ENCODE measurements around the gene PARK7. TPM values are rescaled to one million over a fixed set of nuclear protein-coding genes. Genes with fewer than 3 reads are reported as not detected.

The PARK7 gene
- total RNA-seq, 1 donor from 2014 or later: 303 TPM

GRCh38 chr1:7942214-7942921 is 19.1 kb upstream of the PARK7 start:
- intact Hi-C loops (cut with micrococcal nuclease): no loop called here

GRCh38 chr1:7943251-7943650 is 18.3 kb upstream of the PARK7 start:
- intact Hi-C loops (cut with micrococcal nuclease): no loop called here

GRCh38 chr1:7948960-7949359 is 12.6 kb upstream of the PARK7 start:
- intact Hi-C loops (cut with micrococcal nuclease): no loop called here

- intact Hi-C loops (cut with micrococcal nuclease): loop anchor here (5.0 to 10.0 kb wide), 3 partner anchors 50 to 1168 kb away; partner anchors contain the start of genes CAMTA1 and PER3
Observed at GRCh38 chr1:7952791-7953190, 8.7 kb upstream of the PARK7 start.

GRCh38 chr1:7953850-7954609 is 7.5 kb upstream of the PARK7 start:
- intact Hi-C loops (cut with micrococcal nuclease): loop anchor here (5.0 to 10.0 kb wide), 3 partner anchors 52 to 1169 kb away; partner anchors contain the start of genes CAMTA1 and PER3

- intact Hi-C loops (cut with micrococcal nuclease): loop anchor here (5.0 to 10.0 kb wide), 3 partner anchors 52 to 1170 kb away; partner anchors contain the start of genes CAMTA1 and PER3
Observed at GRCh38 chr1:7954683-7955082, 6.8 kb upstream of the PARK7 start.

GRCh38 chr1:7956218-7957032 is 5.1 kb upstream of the PARK7 start:
- intact Hi-C loops (cut with micrococcal nuclease): loop anchor here (10.0 kb wide), 1 partner anchor 1172 kb away; the partner anchor contains the start of gene CAMTA1

GRCh38 chr1:7960165-7960564 is 1.3 kb upstream of the PARK7 start:
- intact Hi-C loops (cut with micrococcal nuclease): loop anchor here (2.0 to 5.0 kb wide), 3 partner anchors 29 to 742 kb away; no protein-coding TSS in a partner anchor

- intact Hi-C loops (cut with micrococcal nuclease): loop anchor here (2.0 to 5.0 kb wide), 3 partner anchors 30 to 741 kb away; no protein-coding TSS in a partner anchor
Observed at GRCh38 chr1:7960867-7961215, 670 bp upstream of the PARK7 start.

GRCh38 chr1:7962014-7962335 is 464 bp downstream of the PARK7 start:
- intact Hi-C loops (cut with micrococcal nuclease): loop anchor here (5.0 kb wide), 1 partner anchor 740 kb away; no protein-coding TSS in a partner anchor

- intact Hi-C loops (cut with micrococcal nuclease): loop anchor here (5.0 kb wide), 1 partner anchor 739 kb away; no protein-coding TSS in a partner anchor
Observed at GRCh38 chr1:7962636-7963377, 1.3 kb downstream of the PARK7 start.

- intact Hi-C loops (cut with micrococcal nuclease): loop anchor here (5.0 kb wide), 1 partner anchor 739 kb away; no protein-coding TSS in a partner anchor
Observed at GRCh38 chr1:7963378-7963730, 1.8 kb downstream of the PARK7 start.

- intact Hi-C loops (cut with micrococcal nuclease): loop anchor here (5.0 kb wide), 1 partner anchor 738 kb away; no protein-coding TSS in a partner anchor
Observed at GRCh38 chr1:7963841-7964240, 2.3 kb downstream of the PARK7 start.

- intact Hi-C loops (cut with micrococcal nuclease): loop anchor here (5.0 kb wide), 1 partner anchor 738 kb away; no protein-coding TSS in a partner anchor
Observed at GRCh38 chr1:7964476-7964875, 3.0 kb downstream of the PARK7 start.

GRCh38 chr1:7967196-7967595 is 5.7 kb downstream of the PARK7 start:
- intact Hi-C loops (cut with micrococcal nuclease): no loop called here

- intact Hi-C loops (cut with micrococcal nuclease): no loop called here
Observed at GRCh38 chr1:7967651-7968050, 6.1 kb downstream of the PARK7 start.

- intact Hi-C loops (cut with micrococcal nuclease): no loop called here
Observed at GRCh38 chr1:7970246-7970645, 8.7 kb downstream of the PARK7 start.

GRCh38 chr1:7971024-7971423 is 9.5 kb downstream of the PARK7 start:
- intact Hi-C loops (cut with micrococcal nuclease): no loop called here

GRCh38 chr1:7972285-7972684 is 10.8 kb downstream of the PARK7 start:
- intact Hi-C loops (cut with micrococcal nuclease): no loop called here

GRCh38 chr1:7973086-7973485 is 11.6 kb downstream of the PARK7 start:
- intact Hi-C loops (cut with micrococcal nuclease): no loop called here

Data from T-helper 2 cell treated with Interferon-gamma antibody and Interleukin-4, amounts not matched to agents 100 ng/mL and 5 ng/mL, for 36 hours (primary cell).